Measurements from ENCODE around the gene ARL2.
"Not testable (repeated sequence)": the region's sequence is repeated elsewhere in the genome, so short reads cannot be mapped to it uniquely, and the experiment has no call there.

GRCh38 chr11:65023502-65023901 lies 9.5 kb downstream of the ARL2 start:
- not testable (repeated sequence) for TF ChIP-seq CTCF, POLR2A (IDR thresholded peaks at IDR 0.05)
